Left cardiac atrium (tissue), 4 donors: ENCODE data around the gene LRRC7. TPM values are rescaled to one million over a fixed set of nuclear protein-coding genes. Genes with fewer than 3 reads are reported as not detected.

Source experiments
- ATAC-seq, 2 donors: fragments of 200-7000 bp; cut with Tn5 transposase; one replicate each; pipeline ENCODE4 v1.9.1; 2020; ENCODE audit warnings: mild to moderate bottlenecking in 2 of 2, moderate library complexity in 2 of 2
- DNase-seq: peaks from one replicate; pipeline ENCODE4 v3.0.0-alpha.2; 2020
- intact Hi-C, 2 donors: fragments of 100-400 bp; cut with DNase I; formaldehyde crosslinking; loops; one replicate each; pipeline versions ENCODE4 v1.14.1 to v1.15.1; 2022 to 2023
- total RNA-seq, 2 donors: library from RNA; stranded (reverse); fragmentation: NEBNext Ultra II Directional; extraction: Animal tissue kit (Norgen Biotek cat#: 25700); gene quantifications; one replicate each; pipeline ENCODE4 v1.2.1, GENCODE V29; 2021
- donor health status: DM: no; HTN: yes; CAD: no.
- donor health status: DM: no; HTN: yes; CAD: no; lungs with severe emphysema.
- donor health status: DM: yes; HTN: yes; CAD: no.
- donor health status: Dilated cardiomyopathy.

The LRRC7 gene
- total RNA-seq, 2 donors from 2014 or later: 5.7 to 6.2 TPM

- DNase-seq (no peak), ATAC-seq (no peak)
- intact Hi-C loops: no loop called here
Observed at GRCh38 chr1:69573911-69574310, 6.2 kb downstream of the LRRC7 start.

DNA sequence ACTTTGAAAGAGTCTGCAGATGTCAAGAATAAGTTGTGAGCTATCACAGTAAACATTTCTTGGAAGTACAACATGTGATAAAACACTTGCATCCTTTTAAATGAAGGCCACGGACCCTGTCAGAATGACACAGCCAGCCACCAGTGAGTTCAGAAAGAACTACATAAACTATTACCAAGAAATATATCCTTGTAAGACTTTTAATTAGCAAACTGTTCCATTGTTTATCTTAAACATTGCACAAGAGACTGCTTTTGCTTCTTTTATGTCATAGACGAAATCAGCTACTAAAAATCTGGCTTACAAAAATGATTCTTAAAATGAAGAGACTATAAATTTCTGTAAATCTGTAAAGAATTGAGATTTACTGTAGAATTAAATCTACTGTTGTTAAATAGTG, 17.9 kb downstream of the LRRC7 start:
- no peak for ATAC-seq
- DNase-seq: no peak
- intact Hi-C loops: no loop called here

DNA sequence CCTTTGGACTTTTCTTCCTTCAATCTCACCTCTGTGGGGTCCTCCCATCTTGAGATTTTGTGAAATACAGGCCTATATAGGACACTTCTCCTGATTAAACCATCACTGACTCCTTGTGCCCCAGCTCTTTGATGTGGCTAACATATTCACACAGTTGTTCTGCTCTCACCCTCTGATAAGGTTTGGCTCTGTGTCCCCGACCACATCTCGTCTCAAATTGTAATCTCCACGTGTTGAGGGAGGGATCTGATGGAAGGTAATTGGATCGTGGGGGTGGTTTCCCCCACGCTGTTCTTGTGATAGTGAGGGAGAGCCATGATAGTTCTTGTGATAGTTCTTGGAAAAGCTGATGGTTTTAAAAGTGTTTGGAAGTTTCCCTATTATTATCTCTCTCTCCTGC, 19.7 kb downstream of the LRRC7 start:
- ATAC-seq (no peak), DNase-seq (no peak)
- intact Hi-C loops: no loop called here

GRCh38 chr1:69589799-69590198, 22.1 kb downstream of the LRRC7 start:
- ATAC-seq: no peak
- intact Hi-C loops: no loop called here
- no peak for DNase-seq

DNA sequence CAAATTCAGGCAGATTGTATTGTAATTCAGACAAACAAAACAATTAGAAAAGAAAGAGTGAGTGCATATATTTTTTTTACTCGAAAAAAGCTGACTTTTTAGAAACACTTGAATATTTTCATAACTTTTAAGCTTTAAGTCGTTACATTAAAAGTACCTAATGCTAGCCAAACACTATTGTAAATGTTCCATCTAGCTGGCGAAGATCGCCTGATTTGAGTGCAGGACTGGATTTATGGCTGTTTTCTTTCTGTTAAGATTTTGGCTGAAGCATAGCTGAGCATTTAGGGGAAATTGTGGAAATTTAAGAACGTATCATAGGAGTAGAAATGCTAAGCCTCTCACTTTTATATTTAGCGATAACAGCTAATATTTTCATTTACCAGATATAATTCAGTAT, 24.6 kb downstream of the LRRC7 start:
- DNase-seq (no peak), ATAC-seq (no peak)
- intact Hi-C loops: no loop called here

DNA sequence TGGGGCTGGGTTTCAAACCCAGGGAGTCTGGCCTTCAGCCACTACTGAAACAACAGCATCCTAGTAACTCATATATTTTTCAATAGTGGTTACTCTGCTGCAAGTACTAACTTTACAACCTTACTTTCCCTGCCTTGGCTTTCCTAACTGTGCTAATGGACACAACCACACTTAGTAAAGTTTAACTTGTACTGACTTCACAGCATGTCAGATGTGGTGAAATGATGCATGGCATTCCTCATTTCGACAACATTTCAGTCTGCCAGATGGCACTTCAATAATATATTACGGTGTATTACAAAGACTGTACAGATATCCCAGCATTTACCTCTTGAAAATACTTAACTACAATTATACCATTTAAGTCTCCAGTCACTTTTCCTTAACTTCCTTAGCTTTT, 27.8 kb downstream of the LRRC7 start:
- ATAC-seq (no peak), DNase-seq (no peak)
- intact Hi-C loops: no loop called here

GRCh38 chr1:69611316-69611715, 43.6 kb downstream of the LRRC7 start:
- no peak for ATAC-seq
- intact Hi-C loops: no loop called here
- no peak for DNase-seq

DNA sequence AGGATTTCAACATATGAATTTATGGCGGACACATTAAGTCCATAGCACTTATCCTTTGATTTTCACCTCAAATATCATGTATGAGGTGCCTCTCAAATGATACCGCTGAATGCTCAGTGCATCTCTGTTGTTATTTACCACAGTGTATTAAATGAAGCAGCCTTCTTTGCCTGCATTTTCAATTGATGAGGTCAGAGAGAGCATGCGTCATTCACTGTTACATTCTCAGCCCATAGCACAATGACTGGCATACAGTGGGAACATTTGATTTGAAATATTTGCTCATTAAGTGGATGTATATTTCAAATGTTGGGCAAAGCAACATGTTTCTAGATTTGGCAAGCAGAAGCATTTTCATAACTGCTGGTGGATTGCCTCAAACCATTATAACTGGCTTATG, 45.7 kb downstream of the LRRC7 start:
- no peak for DNase-seq
- no peak for ATAC-seq
- intact Hi-C loops: no loop called here

- DNase-seq (no peak), ATAC-seq (no peak)
- intact Hi-C loops: no loop called here
Observed at GRCh38 chr1:69638673-69639072, 71.0 kb downstream of the LRRC7 start.

GRCh38 chr1:69639159-69639558, 71.4 kb downstream of the LRRC7 start:
- ATAC-seq (no peak), DNase-seq (no peak)
- intact Hi-C loops: no loop called here

- intact Hi-C loops: no loop called here
- ATAC-seq (no peak), DNase-seq (no peak)
Observed at GRCh38 chr1:69643266-69643665, 75.5 kb downstream of the LRRC7 start.

DNA sequence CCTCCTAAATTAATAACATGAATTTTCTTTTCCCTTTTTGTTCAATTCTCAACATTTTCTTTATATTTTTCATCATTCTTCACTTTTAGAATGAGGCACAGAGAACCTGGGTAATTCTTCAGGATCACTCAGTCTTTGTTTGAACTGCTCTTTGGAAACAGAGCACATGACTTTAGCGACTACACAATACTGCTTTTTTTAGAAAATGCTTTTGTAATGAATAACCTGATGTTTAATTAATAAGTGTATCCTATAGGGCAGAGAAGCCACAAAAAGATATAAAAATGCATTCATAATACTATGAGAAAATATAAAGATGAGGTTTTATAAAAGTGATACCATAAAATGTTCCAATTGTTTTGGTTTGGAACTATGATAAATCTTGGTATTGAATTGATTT, 77.8 kb downstream of the LRRC7 start:
- no peak for DNase-seq
- no peak for ATAC-seq
- intact Hi-C loops: no loop called here

DNA sequence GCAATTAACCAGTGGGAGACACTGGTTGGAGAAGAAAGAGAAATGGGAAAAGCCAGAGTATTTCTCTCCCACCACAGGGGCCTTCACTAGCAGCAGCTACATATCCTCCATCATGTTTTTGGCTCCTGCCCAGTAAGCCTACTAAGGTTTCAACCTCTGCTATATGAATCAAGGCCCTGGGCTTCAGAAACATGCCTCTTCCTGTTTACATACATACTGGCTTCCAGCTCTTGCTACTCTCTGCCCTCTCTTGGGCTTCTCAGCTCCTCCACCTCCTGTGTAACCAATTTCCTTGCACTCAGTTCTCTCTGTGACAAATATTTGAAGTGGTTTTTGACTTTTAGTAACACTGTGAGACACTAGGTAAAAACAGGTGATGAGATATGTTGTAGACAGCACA, 80.8 kb downstream of the LRRC7 start:
- intact Hi-C loops: no loop called here
- DNase-seq: no peak
- no peak for ATAC-seq

DNA sequence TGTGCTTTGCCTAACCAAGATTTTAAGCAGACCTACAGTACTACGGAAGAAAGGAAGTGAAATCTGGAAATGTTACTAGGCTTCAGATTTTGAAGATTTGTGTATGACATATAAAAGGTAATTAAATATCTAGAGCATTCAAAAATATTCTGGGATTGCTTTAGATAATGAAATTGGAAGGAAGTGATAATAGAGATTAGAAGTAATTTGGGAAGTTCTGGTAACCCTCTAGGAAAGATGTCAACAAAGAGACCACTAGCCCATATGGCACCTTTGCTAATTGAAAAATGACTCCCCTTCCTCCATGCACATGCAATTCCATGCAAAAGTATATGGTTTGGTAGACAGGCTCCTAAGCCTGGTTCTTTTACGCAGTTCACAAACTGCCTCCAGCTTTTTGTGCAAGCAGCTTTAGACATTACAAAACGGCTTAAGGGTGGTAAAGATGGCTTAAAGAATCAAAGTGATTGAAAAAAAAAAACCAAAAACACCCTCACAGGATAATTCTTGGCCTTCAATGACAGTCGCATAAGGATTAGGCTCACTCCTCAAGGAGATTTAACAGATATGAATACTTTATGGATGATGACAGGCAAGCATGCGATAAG, 81.8 kb downstream of the LRRC7 start:
- DNase-seq (no peak), ATAC-seq (no peak)
- intact Hi-C loops: no loop called here

DNA sequence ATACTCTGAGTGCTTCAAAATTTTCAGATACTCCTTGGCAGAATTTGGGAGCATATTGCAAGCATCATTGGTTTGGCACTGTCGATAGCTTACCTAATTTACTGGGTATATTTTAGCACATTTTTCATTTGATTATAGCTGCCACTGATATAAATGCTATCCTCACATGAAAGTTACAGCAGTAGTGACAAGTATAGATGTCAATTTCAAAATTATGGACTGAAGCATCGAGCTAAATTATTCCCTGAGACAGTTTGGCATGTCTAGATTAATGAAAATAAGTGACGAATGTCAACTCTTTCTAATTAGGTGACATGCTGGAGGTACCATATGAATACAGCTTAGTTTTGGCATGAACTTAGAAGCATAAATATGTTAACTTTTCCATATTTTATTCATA, 83.1 kb downstream of the LRRC7 start:
- intact Hi-C loops: loop anchor here in 1 of 2 donors (10.0 kb wide), 1 partner anchor 1296 kb away; no protein-coding TSS in a partner anchor
- ATAC-seq (no peak), DNase-seq (no peak)

DNA sequence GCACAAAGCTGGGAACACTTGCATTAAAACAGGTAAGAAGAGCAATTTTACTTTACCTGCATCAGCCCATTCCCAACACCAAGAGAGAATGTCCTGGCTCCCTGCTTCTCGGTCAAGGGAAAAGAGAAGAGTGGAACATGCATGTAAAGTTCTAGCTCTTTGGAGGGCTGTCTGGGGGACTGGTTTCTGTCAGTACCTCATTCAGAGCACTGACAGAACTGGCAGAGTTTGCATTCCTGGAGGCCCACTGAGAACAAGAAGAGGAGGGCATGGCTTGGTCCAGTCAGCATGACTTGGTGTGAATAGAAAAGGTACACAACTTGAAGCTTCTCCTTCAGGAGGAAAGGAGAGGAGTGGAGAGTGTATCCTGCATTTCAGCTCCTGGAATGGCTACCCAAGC, 83.9 kb downstream of the LRRC7 start:
- DNase-seq (no peak), ATAC-seq (no peak)
- intact Hi-C loops: loop anchor here in 1 of 2 donors (10.0 kb wide), 1 partner anchor 1297 kb away; no protein-coding TSS in a partner anchor

GRCh38 chr1:69657971-69658370, 90.2 kb downstream of the LRRC7 start:
- intact Hi-C loops: loop anchor here in 1 of 2 donors (10.0 kb wide), 1 partner anchor 1303 kb away; no protein-coding TSS in a partner anchor
- no peak for ATAC-seq
- no peak for DNase-seq

DNA sequence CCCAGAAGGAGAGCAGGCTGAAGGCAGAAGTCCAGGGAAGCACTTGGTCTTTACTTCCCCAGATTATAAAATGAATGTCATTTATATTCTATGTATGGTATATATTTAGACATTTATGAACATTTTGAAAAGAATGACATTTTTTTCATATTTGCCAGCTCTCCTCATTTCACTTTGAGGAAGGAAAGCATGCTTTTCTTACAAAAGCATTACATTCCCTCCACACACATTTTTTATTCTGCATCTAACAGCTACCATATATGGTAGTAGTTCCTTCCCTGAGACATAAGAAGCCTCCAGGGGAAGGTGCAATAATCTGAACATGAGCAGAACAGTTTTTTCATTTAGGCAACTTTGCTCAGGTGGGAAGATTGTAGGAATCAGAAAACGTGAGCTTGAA, 94.0 kb downstream of the LRRC7 start:
- ATAC-seq: no peak
- DNase-seq: no peak
- intact Hi-C loops: no loop called here

DNA sequence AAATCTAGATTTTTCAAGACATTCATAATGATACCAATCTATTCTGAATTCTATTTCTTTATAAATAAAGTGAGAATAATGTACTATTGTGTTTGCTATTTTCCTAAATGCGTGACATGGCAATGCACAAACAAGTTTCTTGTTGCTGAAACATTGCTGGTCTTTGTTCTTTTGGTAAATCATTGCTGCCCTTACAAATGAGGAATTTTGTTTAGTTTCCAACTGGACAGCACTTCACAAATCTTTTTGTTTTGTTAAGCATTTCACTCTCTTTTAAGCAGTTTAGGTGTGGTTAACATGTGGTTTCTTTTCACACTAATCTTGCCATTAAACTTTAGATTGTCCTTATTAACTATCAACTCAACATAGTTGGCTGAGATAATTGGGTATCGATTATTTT, 94.6 kb downstream of the LRRC7 start:
- ATAC-seq (no peak), DNase-seq (no peak)
- intact Hi-C loops: no loop called here

DNA sequence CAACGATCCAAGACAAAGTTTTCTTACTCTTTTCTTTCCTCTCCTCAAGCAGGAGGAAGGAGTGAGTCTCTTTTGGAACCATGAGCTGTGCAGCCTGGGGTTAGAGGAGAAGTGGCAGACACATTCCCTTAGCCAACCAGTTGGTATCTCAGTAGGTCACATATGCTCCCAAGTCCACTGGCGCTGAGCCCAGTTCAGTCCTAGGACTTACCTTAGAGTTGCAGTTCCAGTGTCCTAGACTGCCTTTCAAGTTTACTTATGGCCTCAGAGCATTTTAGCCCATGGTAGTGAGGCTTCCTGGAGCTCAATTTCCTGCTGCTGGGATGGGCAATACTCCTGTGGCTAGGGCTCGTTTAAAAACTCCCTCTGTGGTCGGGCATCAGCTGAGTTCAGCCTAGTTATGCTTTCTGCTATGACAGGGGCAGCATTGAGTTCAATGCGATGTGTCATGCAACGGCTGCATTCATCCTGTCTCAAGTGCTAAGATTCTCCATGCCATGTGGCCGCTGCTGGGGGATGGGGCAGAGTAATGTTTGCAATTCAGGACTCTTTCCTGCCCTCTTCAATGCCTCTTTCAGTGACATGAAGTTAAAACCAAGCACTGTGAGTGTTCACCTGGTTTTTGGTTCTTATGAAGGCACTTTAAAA, 103.8 kb downstream of the LRRC7 start:
- DNase-seq: no peak
- intact Hi-C loops: no loop called here
- ATAC-seq: peak; percentile 34 to 38

- ATAC-seq (no peak), DNase-seq (no peak)
- intact Hi-C loops: no loop called here
Observed at GRCh38 chr1:69673321-69673720, 105.6 kb downstream of the LRRC7 start.
